Measurements from ENCODE around the gene TRAPPC1.
"Not testable (repeated sequence)": the region's sequence is repeated elsewhere in the genome, so short reads cannot be mapped to it uniquely, and the experiment has no call there.

The TRAPPC1 gene, protein sequence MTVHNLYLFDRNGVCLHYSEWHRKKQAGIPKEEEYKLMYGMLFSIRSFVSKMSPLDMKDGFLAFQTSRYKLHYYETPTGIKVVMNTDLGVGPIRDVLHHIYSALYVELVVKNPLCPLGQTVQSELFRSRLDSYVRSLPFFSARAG

DNA sequence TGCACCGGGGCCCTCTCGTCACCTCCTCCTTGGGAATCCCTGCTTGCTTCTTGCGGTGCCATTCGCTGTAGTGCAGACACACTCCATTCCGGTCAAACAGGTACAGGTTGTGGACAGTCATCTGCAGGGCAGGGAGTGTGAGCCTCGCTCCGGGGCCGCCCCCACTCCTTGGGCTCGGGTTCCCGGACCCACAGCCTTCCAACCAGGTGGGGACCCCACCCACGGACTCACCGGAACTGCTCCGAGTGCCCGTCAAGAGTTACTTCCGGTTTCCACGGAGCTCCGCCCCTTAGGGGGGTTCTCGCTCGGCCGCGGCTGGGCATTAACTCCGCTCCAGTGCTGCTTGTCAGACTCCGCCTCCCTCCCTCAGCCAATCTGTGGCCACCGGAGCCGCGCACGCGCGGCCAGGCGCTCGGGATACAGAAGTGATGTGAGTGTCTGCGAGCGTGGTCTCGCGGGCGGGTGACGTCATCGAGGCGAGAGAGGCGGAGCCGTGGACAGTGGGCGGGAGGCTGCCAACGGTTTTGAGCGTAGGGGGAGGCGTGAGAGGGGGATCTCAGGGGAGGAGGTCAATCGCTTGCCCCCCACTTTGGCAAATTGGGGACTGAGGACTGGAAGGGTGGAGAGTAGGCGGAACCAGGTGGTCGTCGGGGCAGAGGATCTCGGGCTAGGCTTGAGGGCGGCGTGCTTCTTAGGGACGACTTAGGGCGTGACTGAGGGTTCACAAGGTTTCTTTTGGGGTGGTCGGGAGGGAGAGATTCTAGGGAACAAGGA, at the start of gene TRAPPC1, which contains the start of gene CNTROB:
TSS of gene TRAPPC1 (minus strand) at position 238 of the 774 bp plus-strand sequence. CDS start at position 121, 117 bp downstream.
TSS of gene CNTROB (plus strand) at position 498 of the 774 bp plus-strand sequence. CDS start 874 bp downstream, outside the sequence.
- peak; percentile 99 for DNase-seq (ENCODE audit: low spot score)

DNA sequence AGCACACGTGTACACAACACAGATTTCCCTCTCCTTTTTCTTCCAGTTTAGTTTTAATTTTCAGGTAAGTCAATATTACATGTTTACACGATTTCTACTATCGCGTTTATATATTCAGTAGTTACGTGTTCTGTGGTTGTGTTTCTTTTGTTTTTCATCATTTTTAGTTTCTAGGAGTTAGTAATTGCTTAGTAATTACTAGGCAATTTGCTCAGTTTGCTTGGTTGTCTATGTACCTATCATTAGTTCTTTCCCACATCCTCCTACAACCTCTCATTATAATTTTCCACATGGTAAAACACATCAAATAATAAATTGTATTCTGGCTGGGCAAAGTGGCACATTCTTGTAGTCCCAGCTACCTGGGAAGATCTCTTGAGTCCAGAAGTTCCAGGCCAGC, 46.1 kb upstream of the TRAPPC1 start:
- no peak for DNase-seq (ENCODE audit: low spot score)

DNA sequence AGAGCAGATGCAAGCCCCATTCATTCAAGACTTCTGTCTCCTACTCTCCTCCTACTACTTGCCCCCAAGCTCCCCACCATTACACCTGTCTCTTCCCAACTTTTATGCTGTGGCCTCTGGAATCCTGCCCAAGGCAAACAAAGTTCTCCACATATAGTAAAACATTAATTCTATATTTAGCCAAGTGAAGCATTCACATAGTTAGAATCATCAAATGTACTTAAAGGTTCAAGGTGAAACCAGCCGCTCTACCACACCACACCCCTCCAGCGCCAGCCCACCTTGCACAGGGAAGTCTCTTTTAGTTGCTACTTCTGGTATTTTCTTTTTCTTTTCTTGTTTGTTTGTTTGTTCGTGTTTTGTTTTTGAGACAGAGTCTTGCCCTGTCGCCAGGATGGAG, 45.3 kb upstream of the TRAPPC1 start:
- no peak for DNase-seq (ENCODE audit: low spot score)

DNA sequence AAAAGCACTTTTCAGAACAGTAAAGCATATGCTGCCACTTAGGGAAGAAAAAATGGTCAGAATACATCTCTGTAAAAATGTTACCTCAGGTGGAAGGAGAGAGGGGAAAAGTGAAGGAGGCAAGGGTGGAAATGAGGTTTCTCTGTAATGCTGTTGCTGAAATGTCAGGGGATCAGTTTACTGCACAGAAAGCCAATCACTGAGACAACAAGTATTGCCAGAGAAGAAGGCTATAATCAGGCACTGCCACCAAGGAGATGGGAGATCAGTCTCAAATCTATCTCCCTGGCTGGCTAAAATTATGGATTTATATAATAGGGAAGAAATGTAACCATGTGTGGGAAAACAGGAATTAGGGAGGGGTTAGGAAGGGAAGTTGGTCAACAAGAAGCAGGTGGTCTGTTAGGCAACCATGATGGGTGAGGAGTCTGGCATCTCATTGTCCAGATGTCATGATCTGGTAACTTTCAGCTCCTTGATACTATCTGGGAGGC, 42.9 kb upstream of the TRAPPC1 start:
- no peak for DNase-seq (ENCODE audit: low spot score)

- peak; percentile 47 for DNase-seq (ENCODE audit: low spot score)
Measured at GRCh38 chr17:7972131-7972785, 40.5 kb upstream of the TRAPPC1 start.

DNA sequence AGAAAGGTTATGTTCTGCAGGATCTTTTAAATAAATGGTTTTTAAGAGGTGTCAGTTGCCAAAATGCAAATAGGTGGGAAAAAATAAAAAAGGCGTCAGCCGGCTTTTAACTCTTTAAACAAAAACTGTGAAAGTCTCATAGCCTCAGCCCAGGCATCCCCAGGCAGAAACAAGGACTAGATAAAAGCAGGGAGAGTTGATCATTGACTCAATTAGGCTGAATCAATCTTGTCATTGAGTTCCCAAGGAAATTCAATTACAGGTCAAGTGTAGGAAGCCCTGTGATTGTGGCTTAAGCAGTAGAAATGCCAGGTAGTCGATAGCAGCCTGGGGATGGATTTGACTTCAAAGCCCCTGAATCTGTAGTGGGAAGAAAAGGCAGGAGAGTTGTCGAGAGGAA, 39.9 kb upstream of the TRAPPC1 start:
- no peak for DNase-seq (ENCODE audit: low spot score)

DNA sequence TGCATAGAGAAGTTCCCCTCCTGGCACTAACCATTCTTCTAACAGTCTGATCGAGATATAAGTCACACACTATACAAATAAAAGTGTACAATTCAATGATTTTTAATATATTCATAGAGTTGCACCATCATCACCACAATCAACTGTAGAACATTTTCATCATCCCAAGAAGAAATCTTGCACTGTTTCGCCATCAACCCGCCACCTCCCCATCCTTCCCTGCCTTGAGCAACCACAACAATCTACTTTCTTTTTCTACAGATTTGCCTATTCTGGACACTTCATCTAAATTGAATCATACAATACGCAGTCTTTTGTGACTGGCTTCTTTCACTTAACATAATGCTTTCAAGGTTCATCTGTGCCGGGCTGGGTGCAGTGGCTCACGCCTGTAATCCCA, 37.7 kb upstream of the TRAPPC1 start:
- no peak for DNase-seq (ENCODE audit: low spot score)

- DNase-seq (ENCODE audit: low spot score), result no peak
Measured at GRCh38 chr17:7967751-7968150, 36.0 kb upstream of the TRAPPC1 start.

GRCh38 chr17:7961421-7961820, 29.7 kb upstream of the TRAPPC1 start:
- DNase-seq (ENCODE audit: low spot score), result no peak

DNA sequence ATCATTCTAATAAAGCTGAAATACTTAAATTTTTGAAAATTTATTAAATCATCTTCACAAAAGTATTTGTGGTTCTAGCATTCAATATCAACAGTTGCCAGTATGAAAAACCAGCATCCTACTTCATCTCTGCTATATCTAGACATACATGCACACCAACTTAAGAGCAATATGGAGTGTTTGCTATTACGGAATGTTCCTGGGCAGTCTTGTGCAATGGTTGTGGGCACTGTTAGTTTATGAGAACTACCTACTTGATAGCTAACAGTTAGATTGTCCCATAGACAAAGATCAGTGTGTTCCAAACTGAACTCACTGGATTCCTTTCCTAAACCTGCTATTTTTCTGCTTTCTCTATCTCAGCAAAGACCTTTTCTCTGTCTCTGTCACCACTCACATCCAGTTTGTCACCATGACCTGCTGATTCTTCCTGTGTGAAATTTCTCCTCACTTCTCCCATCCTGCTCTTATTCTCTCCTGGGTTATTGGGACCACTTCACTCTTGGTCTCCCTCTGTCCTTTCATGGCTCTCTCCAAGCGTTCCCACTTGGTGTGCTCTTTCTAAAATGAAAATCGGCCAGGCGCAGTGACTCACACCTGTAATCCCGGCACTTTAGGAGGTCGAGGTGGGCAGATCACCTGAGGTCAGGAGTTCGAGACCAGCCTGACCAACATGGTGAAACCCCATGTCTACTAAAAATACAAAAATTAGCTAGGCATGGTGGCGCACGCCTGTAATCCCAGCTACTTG, 27.9 kb upstream of the TRAPPC1 start:
- no peak for DNase-seq (ENCODE audit: low spot score)

DNA sequence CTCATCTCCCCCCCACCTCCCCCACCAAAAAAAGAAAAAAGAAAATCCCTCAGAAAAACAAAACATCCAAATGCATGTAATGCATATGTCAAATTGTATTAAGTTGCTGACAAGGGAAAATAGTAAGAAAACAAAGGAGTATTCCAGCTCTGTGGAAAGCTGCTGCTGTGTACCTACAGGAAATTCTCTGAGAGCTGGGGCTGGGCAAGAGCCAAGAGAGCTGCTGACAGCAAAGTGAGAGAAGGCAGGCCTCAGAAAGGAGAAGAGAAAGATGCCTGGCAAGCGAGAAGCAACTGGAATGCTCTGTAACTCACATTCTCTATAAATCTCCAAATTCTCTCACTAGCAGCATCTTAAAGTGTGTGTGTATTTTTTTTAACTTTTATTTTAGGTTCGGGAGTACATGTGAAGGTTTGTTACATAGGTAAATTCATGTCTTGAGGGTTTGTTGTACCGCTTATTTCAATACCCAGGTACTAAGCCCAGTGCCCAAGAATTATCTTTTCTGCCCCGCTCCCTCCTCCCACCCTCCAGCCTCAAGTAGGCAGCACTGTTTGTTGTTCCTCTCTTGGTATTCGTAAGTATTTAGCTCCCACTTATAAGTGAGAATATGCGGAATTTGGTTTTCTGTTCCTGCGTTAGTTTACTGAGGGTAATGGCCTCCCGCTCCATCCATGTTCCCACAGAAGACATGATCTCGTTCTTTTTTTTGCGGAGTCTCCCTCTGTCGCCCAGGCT, 24.7 kb upstream of the TRAPPC1 start:
- DNase-seq (ENCODE audit: low spot score), result no peak

- no peak for DNase-seq (ENCODE audit: low spot score)
Measured at GRCh38 chr17:7955414-7956227, 23.9 kb upstream of the TRAPPC1 start.

- DNase-seq (ENCODE audit: low spot score), result not testable (repeated sequence)
Measured at GRCh38 chr17:7953266-7953665, 21.5 kb upstream of the TRAPPC1 start.

DNA sequence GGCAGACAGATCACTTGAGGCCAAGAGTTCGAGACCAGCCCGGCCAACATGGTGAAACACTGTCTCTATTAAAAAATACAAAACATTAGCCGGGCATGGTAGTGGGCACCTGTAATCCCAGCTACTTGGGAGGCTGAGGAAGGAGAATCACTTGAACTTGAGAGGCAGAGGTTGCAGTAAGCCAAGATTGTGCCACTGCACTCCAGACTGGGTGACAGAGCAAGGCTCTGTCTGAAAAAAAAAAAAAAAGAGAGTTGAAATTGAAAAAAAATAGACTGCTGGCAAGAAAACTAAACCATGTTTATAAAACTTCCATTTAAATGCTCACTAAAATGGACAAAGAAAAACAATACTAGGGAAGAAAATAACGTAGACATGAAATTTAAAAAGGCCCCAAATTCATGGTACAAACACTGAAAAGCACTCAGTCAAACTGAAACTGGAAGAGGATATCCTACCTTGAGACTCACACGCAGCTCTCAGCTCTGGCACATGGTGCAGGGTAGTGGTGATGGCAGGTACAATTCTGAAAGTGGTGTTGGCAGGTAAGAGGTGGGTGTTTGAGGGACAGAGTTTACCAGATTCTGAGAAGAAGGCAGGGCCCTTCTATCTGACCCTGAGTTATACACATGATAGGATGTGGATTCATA, 19.5 kb upstream of the TRAPPC1 start:
- DNase-seq (ENCODE audit: low spot score), result no peak

DNA sequence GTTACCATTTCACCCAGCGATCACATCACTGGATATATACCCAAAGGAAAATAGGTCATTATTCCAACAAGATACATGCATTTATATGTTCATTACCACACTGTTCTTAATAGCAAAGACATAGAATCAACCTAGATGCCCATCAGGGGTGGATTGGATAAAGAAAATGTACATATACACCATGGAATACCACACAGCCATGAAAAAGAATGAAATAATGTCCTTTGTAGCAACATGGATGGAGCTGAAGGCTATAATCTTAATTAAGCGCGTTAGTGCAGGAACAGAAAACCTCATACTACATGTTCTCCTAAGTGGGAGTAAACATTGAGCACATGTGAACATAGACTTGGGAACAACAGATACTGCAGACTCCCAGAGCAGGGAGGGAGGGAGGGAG, 18.8 kb upstream of the TRAPPC1 start:
- no peak for DNase-seq (ENCODE audit: low spot score)

- no peak for DNase-seq (ENCODE audit: low spot score)
Measured at GRCh38 chr17:7947651-7948050, 15.9 kb upstream of the TRAPPC1 start.

DNA sequence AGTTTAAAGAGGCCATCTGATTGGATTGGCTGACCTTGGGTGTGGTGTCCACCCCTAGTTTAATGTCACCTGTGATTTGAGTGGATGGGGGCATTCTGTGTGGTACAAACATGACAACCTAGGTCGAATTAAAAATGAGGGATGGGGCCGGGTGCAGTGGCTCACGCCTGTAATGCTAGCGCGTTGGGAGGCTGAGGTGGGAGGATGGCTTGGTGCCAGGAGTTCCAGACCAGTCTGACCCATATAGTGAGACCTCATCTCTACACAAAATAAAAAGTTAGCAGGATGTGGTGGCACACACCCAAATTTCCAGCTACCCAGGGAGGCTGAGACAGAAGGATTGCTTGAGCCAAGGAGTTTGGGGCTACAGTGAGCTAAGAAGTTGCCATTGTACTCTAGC, 14.7 kb upstream of the TRAPPC1 start:
- no peak for DNase-seq (ENCODE audit: low spot score)

DNA sequence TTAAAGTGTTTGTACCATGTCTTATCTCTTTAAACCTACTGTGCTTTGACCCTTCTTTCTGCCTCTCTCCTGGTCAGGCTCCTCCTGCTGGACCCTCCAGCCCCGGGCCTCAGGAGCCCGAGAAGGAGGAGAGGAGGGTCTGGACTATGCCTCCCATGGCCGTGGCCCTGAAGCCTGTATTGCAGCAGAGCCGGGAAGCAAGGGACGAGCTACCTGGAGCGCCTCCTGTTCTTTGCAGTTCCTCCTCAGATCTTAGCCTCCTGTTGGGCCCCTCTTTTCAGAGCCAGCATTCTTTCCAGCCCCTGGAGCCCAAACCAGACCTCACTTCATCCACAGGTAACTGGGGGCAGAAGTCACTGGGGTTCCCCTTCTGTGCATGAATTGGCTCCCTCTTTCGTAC, 13.9 kb upstream of the TRAPPC1 start:
- DNase-seq (ENCODE audit: low spot score), result no peak

DNA sequence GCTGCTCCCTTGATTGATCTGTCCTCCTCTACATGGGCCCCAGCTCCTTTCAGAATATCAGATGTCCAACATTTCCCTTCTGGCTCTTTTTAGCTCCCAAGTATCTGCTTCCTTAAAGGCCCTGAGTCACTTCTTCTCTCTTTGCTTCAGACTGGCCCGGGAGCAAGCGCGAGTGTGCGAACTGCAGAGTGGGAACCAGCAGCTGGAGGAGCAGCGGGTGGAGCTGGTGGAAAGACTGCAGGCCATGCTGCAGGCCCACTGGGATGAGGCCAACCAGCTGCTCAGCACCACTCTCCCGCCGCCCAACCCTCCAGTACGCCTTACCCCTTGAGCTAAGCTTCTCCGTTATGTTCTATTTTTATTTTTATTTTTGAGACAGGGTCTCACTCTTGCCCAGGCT, 12.6 kb upstream of the TRAPPC1 start:
- no peak for DNase-seq (ENCODE audit: low spot score)

- no peak for DNase-seq (ENCODE audit: low spot score)
Measured at GRCh38 chr17:7943291-7943690, 11.5 kb upstream of the TRAPPC1 start.
